ENCODE results near the gene CTCFL.

GRCh38 chr20:57566399-57566798, 41.5 kb upstream of the CTCFL start:
- TF ChIP-seq REST (IDR thresholded peaks at IDR 0.05; ENCODE audit: insufficient replicate concordance, low read depth) (no peak), CTCF (IDR thresholded peaks at IDR 0.05; ENCODE audit: insufficient read depth, low read length) (no peak), GABPA (IDR thresholded peaks at IDR 0.05; ENCODE audit: low read depth) (no peak), POLR2AphosphoS5 (IDR thresholded peaks at IDR 0.05; ENCODE audit: low read depth) (no peak), SPI1 (IDR thresholded peaks at IDR 0.05; ENCODE audit: borderline replicate concordance, low read depth) (no peak)

Measured in HL-60 (cell line).